HCEC 1CT (cell line): ENCODE measurements around the gene KLHL17.

Experiments
- DNase-seq: peaks from one replicate; pipeline ENCODE4 v3.0.0-alpha.2; 2017

Gene KLHL17

GRCh38 chr1:960363-961131, at the start of gene KLHL17:
KLHL17 (plus strand) TSS chr1:960584; CDS start chr1:960694, 110 bp downstream.
- DNase-seq: peak; percentile 58

- DNase-seq: no peak
Measured at GRCh38 chr1:910881-911721, 49.3 kb upstream of the KLHL17 start.

GRCh38 chr1:911875-912739, 48.3 kb upstream of the KLHL17 start:
- no peak for DNase-seq

GRCh38 chr1:912740-913301, 47.6 kb upstream of the KLHL17 start:
- no peak for DNase-seq

- DNase-seq: no peak
Measured at GRCh38 chr1:913491-914130, 46.8 kb upstream of the KLHL17 start.

GRCh38 chr1:914131-914890, 46.1 kb upstream of the KLHL17 start:
- no peak for DNase-seq

GRCh38 chr1:914891-915280, 45.5 kb upstream of the KLHL17 start:
- DNase-seq: no peak

- no peak for DNase-seq
Measured at GRCh38 chr1:915295-916172, 44.9 kb upstream of the KLHL17 start.

- DNase-seq: no peak
Measured at GRCh38 chr1:916173-917075, 44.0 kb upstream of the KLHL17 start.

GRCh38 chr1:917076-917459, 43.3 kb upstream of the KLHL17 start:
- DNase-seq: no peak

GRCh38 chr1:917466-918091, 42.8 kb upstream of the KLHL17 start:
- DNase-seq: no peak

GRCh38 chr1:918353-918752, 42.0 kb upstream of the KLHL17 start:
- no peak for DNase-seq

- DNase-seq: no peak
Measured at GRCh38 chr1:918843-919242, 41.5 kb upstream of the KLHL17 start.

GRCh38 chr1:919271-919872, 41.0 kb upstream of the KLHL17 start:
- DNase-seq: no peak

- DNase-seq: no peak
Measured at GRCh38 chr1:920010-920409, 40.4 kb upstream of the KLHL17 start.

GRCh38 chr1:920521-920920, 39.9 kb upstream of the KLHL17 start:
- DNase-seq: no peak

- peak; percentile 51 for DNase-seq
Measured at GRCh38 chr1:921011-921837, 39.2 kb upstream of the KLHL17 start.
